ENCODE measurements around the gene NUMB.
"Not testable (repeated sequence)": the region's sequence is repeated elsewhere in the genome, so short reads cannot be mapped to it uniquely, and the experiment has no call there.

NUMB gene

DNA sequence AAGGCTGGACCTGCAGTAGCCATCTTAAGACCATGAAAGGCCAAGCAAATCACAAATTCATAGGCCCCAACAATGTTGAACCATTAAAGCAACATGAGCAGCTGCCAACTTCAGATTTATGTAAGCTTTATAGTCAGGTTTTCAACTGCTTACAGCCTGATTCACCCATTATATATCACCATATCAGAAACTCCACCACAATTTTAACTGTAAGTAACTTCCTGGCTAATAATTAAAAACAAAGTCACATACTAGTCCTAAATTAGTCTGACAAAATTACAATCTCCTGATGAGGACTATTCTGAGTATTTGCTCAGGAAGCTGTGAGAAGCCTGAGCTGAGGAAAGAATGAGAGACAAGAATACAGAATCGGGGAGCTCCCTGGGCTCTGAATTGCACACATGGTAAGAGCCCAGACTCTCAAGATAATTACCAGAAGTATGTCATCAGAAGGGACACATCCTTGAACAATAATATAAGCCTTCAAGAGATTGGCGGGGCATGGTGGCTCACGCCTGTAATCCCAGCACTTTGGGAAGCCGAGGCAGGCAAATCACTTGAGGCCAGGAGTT, 55.1 kb downstream of the NUMB start:
- no peak for DNase-seq

DNA sequence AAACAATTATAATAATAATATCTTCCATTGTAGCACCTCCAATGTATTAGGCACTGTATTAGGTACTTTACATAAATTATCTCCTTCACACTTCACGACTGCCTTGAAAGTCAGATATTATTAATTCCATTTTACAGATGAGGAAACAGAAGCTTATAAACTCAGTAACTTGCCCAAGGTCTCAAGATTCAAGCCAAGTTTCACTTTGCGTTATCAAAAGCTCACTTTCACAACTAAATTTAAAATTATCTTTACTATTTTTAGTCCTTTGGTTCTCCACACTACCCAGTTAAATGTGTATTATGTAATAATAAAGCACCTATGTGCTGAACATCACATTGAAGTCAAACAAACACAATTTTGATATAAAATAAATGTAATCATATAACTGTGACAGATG, 55.8 kb downstream of the NUMB start:
- DNase-seq, result no peak

DNA sequence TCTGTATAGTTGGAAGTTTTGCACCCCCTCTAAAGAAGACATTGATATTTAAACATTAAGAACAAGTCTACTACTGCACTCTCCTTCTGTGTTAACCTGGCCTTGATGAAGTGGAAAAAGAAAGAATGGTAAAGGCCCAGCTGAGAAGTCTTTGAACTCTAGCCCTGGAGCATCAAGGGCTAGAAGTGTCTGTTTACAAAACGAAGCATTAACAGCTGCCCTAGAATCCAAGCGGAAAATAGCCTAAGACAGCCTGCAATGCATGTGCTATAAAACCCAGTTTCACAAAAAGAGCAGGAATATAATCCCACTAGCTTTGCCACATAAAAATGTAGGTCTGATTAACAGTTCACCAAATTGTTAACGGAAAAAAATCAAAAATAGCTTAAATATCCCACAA, 60.5 kb downstream of the NUMB start:
- DNase-seq, result peak; percentile 24

DNA sequence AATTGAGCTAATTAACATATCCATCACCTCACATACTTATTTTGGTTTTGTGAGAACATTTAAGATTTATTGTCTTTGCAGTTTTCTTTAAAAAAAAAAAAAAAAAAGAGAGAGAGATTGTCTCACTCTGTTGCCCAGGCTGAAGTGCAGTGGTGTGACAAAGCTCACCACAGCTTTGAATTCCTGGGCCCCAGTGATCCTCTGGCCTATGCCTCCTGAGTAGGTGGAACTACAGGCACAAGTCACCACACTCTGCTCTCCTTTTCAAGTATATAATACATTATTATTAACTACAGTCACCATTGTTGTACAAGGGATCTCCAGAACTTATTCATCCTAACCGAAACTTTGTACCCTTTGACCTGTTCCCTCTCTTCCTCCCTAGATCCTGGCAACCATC, 64.0 kb downstream of the NUMB start:
- DNase-seq, result no peak

DNA sequence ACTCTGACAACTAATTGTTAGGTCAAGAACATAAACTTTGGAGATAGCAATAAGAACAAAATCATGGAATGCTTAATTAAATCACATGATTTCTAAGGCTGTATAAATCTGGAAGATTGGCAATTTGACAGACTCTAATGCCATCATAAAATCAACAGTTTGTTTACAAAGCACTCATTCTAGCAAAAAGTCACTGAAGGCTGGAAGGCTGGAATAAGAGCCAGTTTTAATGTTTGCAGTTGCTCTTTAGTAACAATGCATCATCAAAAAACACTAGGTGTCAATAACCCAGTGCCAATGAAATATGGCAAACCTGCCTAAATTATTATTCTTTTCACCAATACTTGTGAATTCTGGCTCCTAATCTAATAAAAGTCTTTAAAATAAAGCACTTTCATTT, 65.0 kb downstream of the NUMB start:
- DNase-seq, result no peak

DNA sequence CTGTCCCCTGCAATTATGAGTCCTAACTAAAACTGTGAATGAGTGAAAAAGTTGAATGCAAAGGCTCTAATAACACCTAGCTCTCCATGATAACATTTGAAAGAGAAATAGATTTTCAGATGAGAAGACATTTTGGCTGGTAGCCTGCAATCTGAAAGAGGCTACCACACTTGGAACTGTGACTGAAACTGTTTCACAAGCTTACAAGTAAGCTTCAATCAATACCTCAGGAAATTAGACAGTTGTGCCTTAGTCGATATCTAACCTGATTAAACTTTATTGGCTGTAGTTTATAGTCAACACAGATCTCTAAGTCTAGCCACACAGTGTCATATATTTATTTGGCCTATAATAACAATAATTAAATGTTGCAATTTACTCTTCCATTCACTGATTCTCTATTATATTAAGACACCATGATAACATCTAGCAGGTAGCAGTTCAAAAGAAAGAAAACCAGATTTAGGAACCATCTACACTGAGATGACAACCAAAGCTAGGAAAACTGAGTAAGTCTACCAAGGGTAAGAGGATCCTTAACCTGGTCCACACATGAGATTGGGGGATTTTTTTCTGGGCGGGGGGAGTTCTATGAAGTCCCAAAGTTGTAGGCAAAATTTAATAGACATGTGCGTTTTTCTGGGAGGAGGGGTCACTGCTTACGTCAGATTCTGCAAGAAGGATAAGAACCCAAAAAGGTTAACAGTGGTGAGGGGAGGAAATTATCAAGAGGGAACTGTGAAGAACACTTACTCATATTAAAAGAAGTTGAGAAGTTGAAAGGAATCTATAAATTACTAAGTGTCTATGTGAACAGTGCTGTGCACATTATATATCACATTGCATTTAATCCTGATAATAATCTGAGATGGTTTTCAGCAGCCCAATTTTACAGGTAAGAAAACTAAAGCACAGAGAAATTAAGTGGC, 65.8 kb downstream of the NUMB start:
- DNase-seq, result no peak

DNA sequence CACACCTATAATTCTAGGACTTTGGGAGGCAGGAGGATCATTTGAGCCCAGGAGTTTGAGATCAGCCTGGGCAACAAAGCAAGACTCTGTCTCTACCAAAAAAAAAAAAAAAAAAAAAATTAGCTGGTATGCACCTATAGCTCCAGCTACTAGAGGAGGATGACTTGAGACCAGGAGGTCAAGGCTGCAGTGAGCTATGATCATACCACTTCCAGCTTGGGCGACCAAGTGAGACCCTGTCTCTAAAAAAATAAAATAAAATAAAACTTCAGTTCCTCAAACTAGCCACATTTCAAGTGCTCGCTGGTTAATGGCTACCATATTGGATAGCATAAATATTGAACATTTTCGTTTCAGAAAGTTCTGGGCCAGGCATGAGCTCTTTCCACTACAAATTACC, 70.5 kb downstream of the NUMB start:
- DNase-seq, result not testable (repeated sequence)

DNA sequence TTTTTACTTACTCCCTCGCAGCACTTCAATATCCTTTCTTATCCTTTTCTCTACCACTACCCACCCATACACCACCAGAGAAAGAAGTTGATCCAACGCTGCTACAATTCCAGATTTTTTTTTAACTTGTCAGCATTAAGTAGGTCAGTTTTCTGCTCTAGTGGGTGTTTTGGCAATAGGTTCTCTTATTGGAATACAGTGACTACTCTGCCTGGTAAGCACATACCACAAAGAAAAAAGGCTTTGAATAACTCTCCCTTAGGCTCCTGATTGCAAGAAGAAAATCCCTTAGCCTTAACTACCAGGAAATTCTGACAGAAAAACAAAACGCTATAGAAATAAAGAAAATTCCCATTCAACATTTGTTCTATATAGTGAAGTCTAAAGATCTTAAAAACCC, 72.0 kb downstream of the NUMB start:
- no peak for DNase-seq

DNA sequence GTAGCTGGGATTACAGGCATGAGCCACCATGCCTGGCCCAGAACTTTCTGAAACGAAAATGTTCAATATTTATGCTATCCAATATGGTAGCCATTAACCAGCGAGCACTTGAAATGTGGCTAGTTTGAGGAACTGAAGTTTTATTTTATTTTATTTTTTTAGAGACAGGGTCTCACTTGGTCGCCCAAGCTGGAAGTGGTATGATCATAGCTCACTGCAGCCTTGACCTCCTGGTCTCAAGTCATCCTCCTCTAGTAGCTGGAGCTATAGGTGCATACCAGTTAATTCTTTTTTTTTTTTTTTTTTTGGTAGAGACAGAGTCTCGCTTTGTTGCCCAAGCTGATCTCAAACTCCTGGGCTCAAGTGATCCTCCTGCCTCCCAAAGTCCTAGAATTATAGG, 73.3 kb downstream of the NUMB start:
- DNase-seq, result not testable (repeated sequence)

DNA sequence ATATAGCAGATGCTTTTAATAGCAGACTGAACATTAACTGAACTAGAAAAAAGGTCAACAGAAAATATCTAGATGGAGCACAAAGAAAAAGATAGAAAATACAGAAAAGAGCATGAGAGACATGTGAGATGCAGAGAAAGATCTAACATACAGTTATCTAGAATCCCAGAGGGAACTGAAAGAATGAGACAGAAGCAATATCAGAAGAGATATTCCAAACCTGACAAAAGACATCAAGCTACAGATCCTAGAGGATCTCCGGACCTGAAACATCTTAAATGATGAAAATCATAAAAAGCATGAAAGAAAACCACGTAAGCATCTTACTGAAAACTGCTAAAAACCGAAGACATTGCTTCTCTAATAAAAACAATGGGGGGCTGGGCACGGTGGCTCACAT, 75.0 kb downstream of the NUMB start:
- DNase-seq, result no peak

DNA sequence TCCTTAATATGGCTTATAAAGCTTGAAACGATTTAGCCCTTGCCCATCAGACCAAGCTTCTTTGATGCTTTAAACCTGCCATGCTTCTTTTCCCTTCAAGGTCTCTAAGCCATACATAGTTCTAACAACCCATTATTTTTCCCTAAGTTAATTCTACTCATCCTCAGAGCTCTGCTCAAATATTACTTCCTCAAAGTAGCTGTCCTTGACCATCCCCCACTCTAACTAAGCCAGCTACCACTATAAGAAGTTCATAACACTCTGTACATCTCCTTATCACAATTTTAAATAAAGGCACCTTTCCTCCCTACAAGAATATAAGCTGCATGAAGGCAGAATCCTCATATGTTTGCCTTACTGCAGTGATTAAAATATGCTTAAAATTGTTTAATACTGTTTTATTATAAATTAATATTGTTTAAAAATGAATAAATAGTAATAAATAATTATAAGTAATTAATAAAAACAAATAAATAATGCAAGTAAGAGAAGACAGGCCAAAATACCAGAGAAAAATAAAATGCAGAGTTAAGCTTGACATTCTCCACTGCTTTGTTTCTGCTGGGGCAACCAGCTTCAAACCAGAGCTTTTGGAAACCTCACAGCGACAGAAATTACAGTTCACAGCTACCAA, 76.8 kb downstream of the NUMB start:
- no peak for DNase-seq

DNA sequence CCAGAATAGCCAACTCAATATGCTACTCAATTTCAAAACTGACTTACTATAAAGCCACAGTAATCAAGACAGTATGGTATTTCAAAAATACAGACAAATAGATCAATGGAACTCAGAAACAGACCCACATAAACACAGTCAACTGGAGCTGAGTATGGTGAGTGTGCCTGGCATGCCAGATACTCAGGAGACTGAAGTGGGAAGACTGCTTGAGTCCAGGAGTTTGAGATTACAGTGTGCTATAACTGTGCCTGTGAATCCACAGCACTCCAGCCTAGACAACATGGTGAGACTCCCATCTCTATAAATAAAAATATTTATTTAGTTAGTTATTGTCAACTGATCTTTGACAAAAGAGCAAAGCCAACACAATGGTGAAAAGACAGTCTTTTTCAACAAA, 81.8 kb downstream of the NUMB start:
- no peak for DNase-seq

DNA sequence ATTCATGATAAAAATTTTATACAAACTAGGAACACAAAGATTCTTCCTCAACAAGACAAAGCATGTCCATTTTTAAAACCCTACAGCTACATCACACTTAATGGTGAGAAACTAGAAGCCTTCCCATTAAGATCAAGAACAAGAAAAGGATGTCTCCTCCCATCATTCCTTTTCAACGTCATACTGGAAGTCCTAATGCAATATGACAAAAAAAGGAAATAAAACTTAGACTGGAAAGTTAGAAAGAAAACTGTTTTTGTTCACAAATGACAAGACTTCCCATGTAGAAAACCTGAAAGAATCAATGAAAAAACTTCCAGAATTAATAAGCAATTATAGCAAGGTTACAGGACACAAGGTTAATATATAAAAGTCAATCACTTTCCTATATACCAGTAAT, 82.5 kb downstream of the NUMB start:
- no peak for DNase-seq

DNA sequence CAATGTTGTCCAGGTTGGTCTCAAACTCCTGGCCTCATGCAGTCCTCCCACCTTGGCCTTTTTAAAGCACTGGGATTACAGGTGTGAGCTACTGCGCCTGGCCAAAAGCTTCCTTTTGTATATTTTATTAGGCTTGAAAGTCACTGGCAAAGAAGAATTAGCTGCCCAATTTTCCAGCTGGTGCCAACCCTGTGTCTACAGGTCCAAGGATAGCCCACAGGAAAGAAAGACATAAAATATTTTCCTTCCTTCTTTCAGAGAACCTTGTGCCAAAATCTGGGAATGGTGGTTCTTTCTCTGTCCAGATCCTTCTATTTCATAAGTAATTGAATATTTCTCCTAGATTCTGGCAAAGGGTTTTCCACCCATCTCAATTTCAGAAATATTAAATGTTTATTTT, 84.1 kb downstream of the NUMB start:
- no peak for DNase-seq

DNA sequence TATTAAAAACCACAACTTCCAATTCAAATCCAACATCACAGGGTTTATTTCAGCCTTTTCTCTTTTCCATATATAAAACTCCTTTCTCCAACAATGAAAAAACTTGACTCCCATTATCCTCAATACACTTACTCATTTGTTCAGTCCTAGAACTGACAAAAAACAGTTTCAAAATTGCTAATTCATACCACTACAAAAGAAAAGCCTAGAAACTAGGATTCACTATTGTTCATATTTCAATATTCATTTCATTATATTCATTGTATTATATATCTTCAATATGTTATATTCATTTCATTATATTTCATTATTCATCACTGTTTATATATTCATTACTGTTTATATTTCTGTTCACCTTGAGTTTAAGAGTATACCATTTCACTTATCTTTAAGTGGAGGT, 85.8 kb downstream of the NUMB start:
- no peak for DNase-seq

DNA sequence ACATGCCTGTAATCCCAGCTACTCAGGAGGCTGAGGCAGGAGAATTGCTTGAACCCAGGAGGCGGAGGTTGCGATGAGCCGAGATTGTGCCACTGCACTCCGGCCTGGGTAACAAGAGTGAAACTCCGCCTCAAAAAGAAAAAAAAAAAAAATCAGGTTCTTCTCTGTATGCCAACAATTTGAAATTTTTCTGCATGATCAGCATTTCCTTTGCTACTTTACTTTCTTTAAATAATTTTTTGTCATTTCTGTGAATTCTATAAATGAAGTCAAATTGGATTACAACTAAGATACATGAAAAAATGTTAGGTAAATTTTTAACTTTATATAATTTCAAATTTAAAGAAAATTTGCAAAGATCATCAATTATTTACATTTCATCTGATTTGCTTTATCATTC, 87.8 kb downstream of the NUMB start:
- DNase-seq, result no peak

DNA sequence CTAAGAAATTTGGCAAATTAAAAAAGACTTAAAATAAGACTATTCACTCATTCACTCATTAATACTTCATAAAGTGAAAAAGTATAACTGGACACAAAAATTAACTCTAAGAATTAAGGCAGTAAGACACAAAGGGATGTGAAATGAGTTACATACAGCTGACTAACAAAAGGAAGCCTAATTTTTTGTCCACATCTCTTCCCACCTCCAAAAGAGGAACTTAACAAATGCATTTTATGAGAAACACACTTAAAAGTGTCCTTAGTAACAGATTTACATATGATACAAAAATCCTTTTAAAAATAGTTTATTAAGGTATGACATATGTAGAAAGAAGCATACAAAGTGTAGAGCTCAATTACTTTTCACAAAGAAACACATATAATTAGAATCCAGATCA, 88.9 kb downstream of the NUMB start:
- DNase-seq, result no peak

DNA sequence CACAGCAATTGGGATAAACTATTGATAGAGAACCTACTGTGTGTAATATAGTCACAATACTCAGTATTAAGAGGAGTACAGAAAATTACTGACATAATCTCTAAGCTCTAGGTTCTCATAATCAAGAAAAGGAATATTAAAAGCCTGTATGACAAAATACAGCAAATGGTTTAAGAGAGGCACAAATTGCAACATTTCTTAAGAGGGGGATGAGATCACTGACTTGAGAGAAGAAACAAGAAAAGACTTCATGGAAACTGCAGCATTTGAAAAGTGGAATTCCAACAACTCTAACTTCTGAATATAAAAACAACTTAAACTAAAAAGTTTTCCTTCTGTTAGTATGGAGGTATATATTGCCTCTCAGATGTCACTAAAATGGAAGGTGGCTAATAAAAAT, 89.7 kb downstream of the NUMB start:
- DNase-seq, result no peak

DNA sequence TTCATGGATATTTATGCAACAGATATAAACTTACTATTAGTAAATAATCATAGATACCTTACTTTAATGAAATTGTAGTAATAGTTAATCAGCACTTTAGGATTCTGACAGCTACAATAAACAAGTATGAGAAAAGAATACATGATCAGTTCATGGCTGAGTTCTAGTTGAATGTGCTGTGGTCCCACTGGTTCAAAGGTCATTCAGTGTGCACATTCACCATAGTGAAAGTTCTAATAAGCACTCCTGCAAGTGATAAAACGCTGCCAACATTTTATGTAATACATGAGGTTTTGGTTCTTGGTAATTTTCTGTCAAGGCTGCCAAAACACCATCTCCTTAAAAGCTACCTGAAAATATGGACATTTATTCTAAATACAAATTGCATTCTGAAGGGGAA, 92.6 kb downstream of the NUMB start:
- no peak for DNase-seq

DNA sequence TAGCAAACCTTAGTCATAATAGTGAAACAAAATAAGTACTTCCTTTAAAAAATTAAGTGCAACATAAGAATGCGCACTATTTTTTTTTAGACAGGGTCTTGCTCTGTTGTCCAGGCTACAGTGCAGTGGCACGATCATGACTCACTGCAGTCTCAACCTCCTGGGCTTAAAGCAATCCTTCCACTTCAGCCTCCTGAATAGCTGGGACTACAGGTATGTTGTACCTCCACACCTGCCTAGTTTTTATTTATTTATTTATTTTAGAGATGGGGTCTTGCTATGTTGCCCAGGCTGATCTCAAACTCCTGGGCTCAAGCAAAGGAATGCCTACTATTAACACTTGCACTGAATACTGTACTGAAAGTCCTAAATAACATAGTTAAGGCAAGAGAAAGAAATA, 93.8 kb downstream of the NUMB start:
- DNase-seq, result no peak

DNA sequence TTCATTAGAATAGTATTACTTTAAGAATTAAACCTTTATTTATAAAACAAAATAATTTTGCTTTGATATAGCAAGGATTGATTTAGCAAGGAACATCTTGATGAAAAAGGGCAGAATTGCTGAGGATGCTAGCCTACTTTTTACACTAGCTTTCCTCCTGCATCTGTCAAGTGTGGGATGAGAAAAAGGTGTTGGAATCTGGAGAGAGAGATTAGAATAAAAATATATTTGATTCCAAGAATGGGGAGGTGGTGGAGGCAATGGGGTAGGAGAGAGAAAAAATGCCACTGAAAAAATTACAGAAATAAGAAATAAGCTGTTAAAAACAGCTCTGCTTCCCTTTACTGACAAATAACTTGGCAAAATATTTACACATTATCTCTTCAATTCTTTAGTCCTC, 98.9 kb downstream of the NUMB start:
- DNase-seq, result no peak

DNA sequence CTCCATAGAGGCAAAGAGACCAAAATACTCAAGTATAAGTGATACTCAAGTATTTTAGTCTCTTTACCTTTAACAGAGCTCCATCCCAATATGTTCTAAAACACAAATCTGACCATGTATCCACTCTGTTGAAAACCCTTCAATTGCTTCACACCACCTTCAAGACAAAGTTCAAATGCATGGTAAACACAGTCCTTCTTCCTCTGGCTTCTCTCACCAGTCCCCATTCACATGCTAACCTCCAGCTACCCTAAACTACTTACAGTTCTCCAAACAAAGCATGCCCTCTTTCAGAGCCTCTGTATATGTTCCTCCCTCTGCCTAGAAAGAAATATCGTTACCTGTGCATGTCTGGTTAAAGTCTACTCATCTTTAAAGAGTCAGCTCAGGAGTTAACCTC, 100.2 kb downstream of the NUMB start:
- no peak for DNase-seq

DNA sequence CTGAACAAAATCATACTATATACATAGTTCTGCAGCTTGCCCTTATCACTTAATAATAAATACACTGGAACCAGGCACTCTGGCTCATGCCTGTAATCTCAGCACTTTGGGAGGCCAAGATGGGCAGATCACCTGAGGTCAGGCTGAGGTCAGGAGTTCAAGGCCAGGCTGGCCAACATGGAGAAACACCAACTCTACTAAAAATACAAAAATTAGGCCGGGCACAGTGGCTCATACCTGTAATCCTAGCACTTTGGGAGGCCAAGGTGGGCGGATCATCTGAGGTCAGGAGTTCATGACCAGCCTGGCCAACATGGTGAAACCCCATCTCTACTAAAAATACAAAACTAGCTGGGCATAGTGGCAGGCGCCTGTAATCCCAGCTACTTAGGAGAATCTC, 109.3 kb downstream of the NUMB start:
- DNase-seq, result not testable (repeated sequence)

DNA sequence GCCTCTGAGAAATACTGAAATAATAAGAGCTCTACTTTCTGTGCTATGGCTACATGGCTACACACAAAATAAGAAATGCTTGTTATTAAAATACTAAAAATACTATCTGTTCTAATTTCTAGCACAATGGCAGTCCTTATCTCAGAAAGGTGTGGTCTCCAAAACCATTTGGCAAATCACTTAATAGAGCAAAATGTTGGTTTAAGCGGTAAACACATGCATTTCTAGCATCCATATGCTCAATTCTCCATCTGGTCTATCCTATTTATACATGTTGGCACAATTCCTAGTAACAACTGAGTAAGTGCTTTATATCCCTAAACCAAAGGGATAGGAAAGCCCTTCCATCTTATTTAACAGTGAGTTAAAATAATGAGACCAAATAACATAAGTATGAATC, 114.0 kb downstream of the NUMB start:
- no peak for DNase-seq
